OCI-LY7 (cell line): Measurements from ENCODE around the gene XNDC1N. TPM values are rescaled to one million over a fixed set of nuclear protein-coding genes. Genes with fewer than 3 reads are reported as not detected.
A peak's percentile ranks its signal among the peaks of the same experiment; 100 is the strongest.
"Not testable (repeated sequence)": the region's sequence is repeated elsewhere in the genome, so short reads cannot be mapped to it uniquely, and the experiment has no call there.

Source experiments
- BruUV-seq: library from RNA; stranded (reverse); fragments of 400-500 nt; replicated peaks from 2 replicates; lab custom pipeline; 2021; lab: Mats Ljungman, UMichigan
- CTCF ChIA-PET: fragments of 300-600 bp; sonication (Branson Sonifier 250); formaldehyde crosslinking; loops from one replicate; lab custom pipeline; 2022; ENCODE audit warnings: antibody characterized with exemption; ENCODE audit not compliant: unreplicated experiment; lab: Charles Lee
- POLR2A ChIA-PET: fragments of 300-600 bp; sonication (Branson Sonifier 250); formaldehyde crosslinking; loops from one replicate; lab custom pipeline; 2022; ENCODE audit warnings: antibody characterized with exemption; lab: Charles Lee
- DNase-seq: peaks from one replicate; pipeline ENCODE4 v3.0.0-alpha.2; 2015; ENCODE audit warnings: low spot score
- H2AFZ ChIP-seq: fragments of 200-600 bp; sonication (generic), shearing (Covaris generic); 2 replicates; pipeline ENCODE4 v1.6.1; 2014; ENCODE audit warnings: mild to moderate bottlenecking, antibody characterized with exemption, low read length, moderate library complexity
- H3K27ac ChIP-seq: fragments of 200-600 bp; sonication (generic); 2 replicates; pipeline ENCODE4 v1.5.1; 2014; ENCODE audit warnings: mixed run types, low read depth, mild to moderate bottlenecking, moderate library complexity, low read length, inconsistent platforms; ENCODE audit not compliant: poor library complexity, severe bottlenecking
- H3K36me3 ChIP-seq: fragments of 200-600 bp; sonication (generic); 2 replicates; pipeline ENCODE4 v1.6.1; 2014; ENCODE audit warnings: mild to moderate bottlenecking, antibody characterized with exemption, low read length, moderate library complexity, mixed read lengths; ENCODE audit not compliant: insufficient read depth
- H3K4me1 ChIP-seq: fragments of 200-600 bp; sonication (generic); 2 replicates; pipeline ENCODE4 v1.5.1; 2014; ENCODE audit warnings: mild to moderate bottlenecking, low read length; ENCODE audit not compliant: insufficient read depth, poor library complexity, severe bottlenecking
- H3K4me2 ChIP-seq: fragments of 200-600 bp; sonication (generic); 2 replicates; pipeline ENCODE4 v1.6.1; 2014; ENCODE audit warnings: mild to moderate bottlenecking, low read length
- H3K4me3 ChIP-seq: fragments of 200-600 bp; sonication (generic); 2 replicates; pipeline ENCODE4 v1.5.1; 2014; ENCODE audit warnings: mild to moderate bottlenecking, low read depth, low read length; ENCODE audit not compliant: poor library complexity, severe bottlenecking
- H3K79me2 ChIP-seq: fragments of 200-600 bp; sonication (generic); 2 replicates; pipeline ENCODE4 v1.6.1; 2016; ENCODE audit warnings: low read depth, mild to moderate bottlenecking, low read length, moderate library complexity, mixed read lengths; ENCODE audit not compliant: insufficient read depth
- H3K9me2 ChIP-seq: fragments of 200-600 bp; sonication (generic); 2 replicates; pipeline ENCODE4 v1.6.1; 2016; ENCODE audit warnings: mild to moderate bottlenecking, low read length, mixed read lengths; ENCODE audit not compliant: insufficient read depth
- H3K9me3 ChIP-seq: fragments of 200-600 bp; sonication (generic); 2 replicates; pipeline ENCODE4 v1.6.1; 2014; ENCODE audit warnings: mild to moderate bottlenecking, mixed run types, low read length, mixed read lengths
- H4K20me1 ChIP-seq: fragments of 200-600 bp; sonication (generic); 2 replicates; pipeline ENCODE4 v1.6.1; 2014; ENCODE audit warnings: mild to moderate bottlenecking, antibody characterized with exemption, low read length, moderate library complexity, mixed read lengths; ENCODE audit not compliant: insufficient read depth
- CTCF ChIP-seq: fragments of 200-600 bp; sonication (generic); conservative IDR thresholded peaks from 2 replicates; pipeline ENCODE4 v1.5.1; 2014; ENCODE audit warnings: mild to moderate bottlenecking, antibody characterized with exemption, low read length, moderate library complexity, mixed read lengths
- EZH2phosphoT487 ChIP-seq: fragments of 200-600 bp; sonication (generic); IDR thresholded peaks from 2 replicates; pipeline ENCODE4 v1.6.1; 2018; ENCODE audit warnings: low read depth, borderline replicate concordance, mild to moderate bottlenecking, mixed run types, antibody characterized with exemption, low read length, moderate library complexity, mixed read lengths
- intact Hi-C: fragments of 100-400 bp; cut with micrococcal nuclease; formaldehyde crosslinking; loops from one replicate; pipeline ENCODE4 v1.10.0; 2022; ENCODE audit not compliant: unreplicated experiment
- total RNA-seq, 2 experiments: library from RNA; depleted of rRNA in 1 of 2; stranded (reverse); fragments of >200 nt in 1 of 2; shearing (Covaris generic) in 1 of 2; gene quantifications; 2 replicates each; pipeline ENCODE4 v1.2.3, GENCODE V29; 2014 to 2022

The XNDC1N gene
- total RNA-seq, 2 experiments from 2014 or later = 32.2 to 33.4 TPM

DNA sequence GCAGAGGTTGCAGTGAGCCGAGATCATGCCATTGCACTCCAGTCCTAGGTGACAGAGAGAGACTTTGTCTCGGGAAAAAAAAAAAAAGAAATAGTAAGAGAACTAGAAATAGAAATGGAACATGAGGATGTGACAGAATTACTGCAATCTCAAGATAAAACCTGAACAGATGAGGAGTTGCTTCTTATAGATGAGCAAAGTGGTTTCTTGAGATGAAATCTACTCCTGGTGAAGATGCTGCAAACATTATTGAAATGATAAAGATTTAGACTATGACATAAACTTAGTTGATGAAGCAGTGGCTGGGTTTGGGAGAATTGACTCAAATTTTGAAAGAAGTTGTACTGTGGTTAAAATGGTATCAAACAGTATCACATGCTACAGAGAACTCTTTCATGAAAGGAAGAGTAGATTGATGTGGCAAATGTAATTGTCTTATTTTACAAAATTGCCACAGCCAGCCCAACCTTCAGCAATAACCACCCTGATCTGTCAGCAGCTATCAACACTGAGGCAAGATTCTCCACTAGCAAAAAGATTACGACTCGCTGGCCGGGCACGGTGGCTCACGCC lies 13.7 kb downstream of the XNDC1N start:
- Histone ChIP-seq H3K9me2 (no peaks in the 10 kb centered on the region), H3K9me3 (no peaks in the 10 kb centered on the region), H3K36me3 (peaks cover 48% of the 10 kb centered on the region), H3K4me3 (no peak overlapping the region), H4K20me1 (no peaks in the 10 kb centered on the region), H3K4me1 (no peaks in the 10 kb centered on the region), H3K27ac (no peak overlapping the region), H3K4me2 (no peak overlapping the region), H2AFZ (no peak overlapping the region), H3K79me2 (no peaks in the 10 kb centered on the region)
- ChIA-PET POLR2A (interaction anchor here (0.7 to 1.0 kb wide), 2 partner anchors 13 to 49 kb away, joined by 3 read pairs; partner anchors contain the start of gene XNDC1N), CTCF (no interaction called here)
- DNase-seq = no peak
- BruUV-seq = no TSS peak
- intact Hi-C loops = no loop called here
- TF ChIP-seq EZH2phosphoT487 = no peak
- no peak for TF ChIP-seq CTCF

DNA sequence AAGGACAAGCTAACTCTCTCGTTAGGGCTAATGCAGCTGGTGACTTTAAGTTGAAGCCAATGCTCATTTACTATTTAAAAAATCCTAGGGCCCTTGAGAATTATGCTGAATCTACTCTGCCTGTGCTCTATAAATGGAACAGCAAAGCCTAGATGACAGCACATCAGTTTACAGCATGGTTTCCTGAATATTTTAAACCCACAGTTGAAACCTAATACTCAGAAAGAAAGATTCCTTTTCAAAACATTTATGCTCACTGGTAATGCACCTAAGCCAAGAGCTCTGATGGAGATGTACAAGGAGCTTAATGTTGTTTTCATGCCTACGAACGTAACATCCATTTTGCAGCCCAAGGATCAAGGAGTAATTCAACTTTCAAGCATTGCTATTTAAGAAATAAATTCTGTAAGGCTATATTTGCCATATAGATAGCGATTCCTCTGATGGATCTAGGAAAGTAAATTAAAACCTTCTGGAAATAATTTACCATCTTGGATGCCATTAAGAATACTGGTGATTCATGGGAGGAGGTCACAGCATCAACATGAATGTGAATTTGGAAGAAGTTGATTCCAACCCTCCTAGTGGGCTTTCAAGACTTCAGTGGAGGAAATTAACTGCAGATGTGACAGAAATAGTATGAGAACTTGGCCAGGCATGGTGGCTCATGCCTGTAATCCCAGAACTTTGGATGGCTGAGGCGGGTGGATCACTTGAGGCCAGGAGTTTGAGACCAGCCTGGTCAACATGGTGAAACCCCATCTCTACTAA lies 14.5 kb downstream of the XNDC1N start:
- BruUV-seq = TSS peak; percentile 24
- intact Hi-C loops = no loop called here
- no peak overlapping the region for H2AFZ ChIP-seq
- H3K79me2 ChIP-seq = no peaks in the 10 kb centered on the region
- H3K9me3 ChIP-seq = no peaks in the 10 kb centered on the region
- DNase-seq = no peak
- H3K27ac ChIP-seq = no peak overlapping the region
- CTCF ChIA-PET = no interaction called here
- TF ChIP-seq EZH2phosphoT487 = no peak
- TF ChIP-seq CTCF = no peak
- H3K9me2 ChIP-seq = no peaks in the 10 kb centered on the region
- no peaks in the 10 kb centered on the region for H3K4me1 ChIP-seq
- POLR2A ChIA-PET = no interaction called here
- no peak overlapping the region for H3K4me3 ChIP-seq
- H4K20me1 ChIP-seq = no peaks in the 10 kb centered on the region
- no peak overlapping the region for H3K4me2 ChIP-seq
- peaks cover 48% of the 10 kb centered on the region for H3K36me3 ChIP-seq

DNA sequence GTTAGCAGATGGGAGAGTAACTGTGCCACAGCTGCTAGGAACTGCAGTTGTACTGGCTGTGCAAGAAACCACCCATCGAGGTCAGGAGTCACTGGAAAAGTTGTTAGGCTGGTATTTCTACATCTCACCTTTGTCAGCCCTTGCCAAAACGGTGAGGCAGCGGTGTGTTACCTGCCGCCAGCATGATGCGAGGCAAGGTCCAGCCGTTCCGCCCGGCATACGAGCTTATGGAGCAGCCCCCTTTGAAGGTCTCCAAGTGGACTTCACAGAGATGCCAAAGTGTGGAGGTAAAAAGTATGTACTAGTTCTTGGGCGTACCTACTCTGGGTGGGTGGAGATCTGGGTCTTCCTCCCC lies 16.4 kb downstream of the XNDC1N start:
- H2AFZ ChIP-seq, CTCF ChIA-PET, DNase-seq, H3K4me1 ChIP-seq, H3K4me2 ChIP-seq, H3K9me2 ChIP-seq, POLR2A ChIA-PET, BruUV-seq, H3K4me3 ChIP-seq, H3K27ac ChIP-seq, H3K9me3 ChIP-seq, intact Hi-C loops, H3K79me2 ChIP-seq, H4K20me1 ChIP-seq: not testable (repeated sequence)
- H3K36me3 ChIP-seq = peaks cover 40% of the 10 kb centered on the region

- H4K20me1 ChIP-seq, DNase-seq, H3K4me2 ChIP-seq, H3K9me3 ChIP-seq, H3K4me3 ChIP-seq, BruUV-seq, intact Hi-C loops, H3K27ac ChIP-seq, H3K9me2 ChIP-seq, H3K79me2 ChIP-seq, CTCF ChIA-PET, H2AFZ ChIP-seq, H3K4me1 ChIP-seq, POLR2A ChIA-PET: not testable (repeated sequence)
- peaks cover 37% of the 10 kb centered on the region for H3K36me3 ChIP-seq
Measured at GRCh38 chr11:71911321-71911985, 16.9 kb downstream of the XNDC1N start.

DNA sequence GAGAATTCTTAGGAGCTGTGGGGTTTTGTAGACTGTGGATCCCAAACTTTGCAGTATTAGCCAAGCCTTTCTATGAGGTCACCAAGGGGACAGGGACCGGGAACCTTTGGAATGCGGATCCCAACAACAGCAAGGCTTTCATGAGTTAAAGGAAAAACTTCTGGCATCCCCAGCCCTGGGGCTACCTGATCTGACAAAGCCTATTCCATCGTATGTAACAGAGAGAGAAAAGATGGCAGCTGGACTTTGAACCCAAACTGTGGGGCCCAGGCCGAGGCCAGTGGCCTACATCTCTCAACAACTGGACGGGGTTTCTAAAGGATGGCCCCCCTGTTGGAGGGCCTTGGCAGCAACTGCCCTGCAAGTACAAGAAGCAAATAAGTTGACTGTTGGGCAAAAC lies 17.6 kb downstream of the XNDC1N start:
- H3K4me1 ChIP-seq, POLR2A ChIA-PET, CTCF ChIA-PET, H3K9me3 ChIP-seq, H3K27ac ChIP-seq, intact Hi-C loops, BruUV-seq, DNase-seq, H2AFZ ChIP-seq, H3K79me2 ChIP-seq, H3K4me3 ChIP-seq, H4K20me1 ChIP-seq, H3K9me2 ChIP-seq, H3K4me2 ChIP-seq: not testable (repeated sequence)
- peaks cover 32% of the 10 kb centered on the region for H3K36me3 ChIP-seq
